Ishikawa (cell line): ENCODE measurements around the gene IL6.

Experiments
- CEBPB ChIP-seq: IDR thresholded peaks from 2 replicates; pipeline ENCODE4 v1.6.1; 2012
- CREB1 ChIP-seq: IDR thresholded peaks from 2 replicates; pipeline ENCODE4 v1.6.1; 2012; ENCODE audit warnings: low read depth
- EGR1 ChIP-seq: IDR thresholded peaks from 2 replicates; pipeline ENCODE4 v1.6.1; 2012
- EP300 ChIP-seq: IDR thresholded peaks from 2 replicates; pipeline ENCODE4 v1.6.1; 2012; ENCODE audit warnings: borderline replicate concordance
- FOXM1 ChIP-seq: IDR thresholded peaks from 2 replicates; pipeline ENCODE4 v1.6.1; 2012; ENCODE audit warnings: low read depth, borderline replicate concordance
- MAX ChIP-seq: IDR thresholded peaks from 2 replicates; pipeline ENCODE4 v1.6.1; 2012
- NFIC ChIP-seq: IDR thresholded peaks from 2 replicates; pipeline ENCODE4 v1.6.1; 2012
- RAD21 ChIP-seq: IDR thresholded peaks from 2 replicates; pipeline ENCODE4 v1.6.1; 2012; ENCODE audit warnings: low read depth
- TAF1 ChIP-seq: IDR thresholded peaks from 2 replicates; pipeline ENCODE4 v1.6.1; 2012; ENCODE audit warnings: low read depth, mild to moderate bottlenecking
- TCF12 ChIP-seq: IDR thresholded peaks from 2 replicates; pipeline ENCODE4 v1.6.1; 2012; ENCODE audit warnings: low read depth
- TEAD4 ChIP-seq: IDR thresholded peaks from 2 replicates; pipeline ENCODE4 v1.6.1; 2012
- USF1 ChIP-seq: IDR thresholded peaks from 2 replicates; pipeline ENCODE4 v1.6.1; 2012
- YY1 ChIP-seq: IDR thresholded peaks from 2 replicates; pipeline ENCODE4 v1.6.1; 2012; ENCODE audit warnings: low read depth
- ZBTB7A ChIP-seq: IDR thresholded peaks from 2 replicates; pipeline ENCODE4 v1.6.1; 2012; ENCODE audit warnings: low read depth
- TF ChIP-seq, protein P1 (sequence below): IDR thresholded peaks from 2 replicates; pipeline ENCODE4 v1.6.1; 2012; ENCODE audit warnings: low read depth, mild to moderate bottlenecking

The IL6 gene

DNA sequence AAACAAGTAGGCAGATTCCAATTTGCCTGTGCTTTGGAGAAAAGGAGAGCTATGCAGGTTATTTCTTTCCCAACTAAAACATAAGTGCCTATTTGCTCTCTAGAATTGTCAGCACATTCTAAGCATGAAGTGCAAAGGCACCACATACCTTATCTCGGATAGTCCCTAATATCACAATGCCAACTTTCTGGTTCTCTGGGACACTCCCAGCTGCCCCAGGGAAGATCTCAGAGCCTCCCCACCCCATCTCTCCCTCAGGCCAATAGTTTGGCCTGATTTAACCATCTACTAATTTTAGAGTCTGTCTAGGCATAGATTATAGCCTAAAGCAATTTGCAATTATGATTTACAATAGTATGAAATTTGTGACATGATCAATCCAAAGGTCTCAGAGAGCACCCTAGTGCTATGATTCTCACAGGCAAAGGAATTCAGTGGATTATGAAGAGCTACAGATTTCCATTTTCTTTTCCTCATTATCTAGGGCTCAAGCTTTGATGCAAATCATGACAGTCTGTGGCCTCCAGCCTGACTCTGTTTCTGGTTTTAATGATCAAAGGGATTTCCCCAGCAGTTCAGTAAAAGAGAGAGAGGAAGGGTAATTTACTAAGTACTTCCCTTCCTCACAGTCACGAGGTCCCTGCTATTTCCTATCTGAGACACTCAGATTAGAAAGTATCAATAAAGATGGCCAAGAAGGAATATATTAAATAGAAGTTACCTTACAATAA is 29.0 kb upstream of the IL6 start:
- TF ChIP-seq TAF1 (no peak), EP300 (no peak), ZBTB7A (no peak), NFIC (no peak), MAX (no peak), CREB1 (no peak), USF1 (no peak)

- TF ChIP-seq CREB1 (no peak), EP300 (no peak), TCF12 (no peak), EGR1 (no peak), RAD21 (no peak), TEAD4 (no peak), FOXM1 (no peak), NFIC (no peak), YY1 (no peak), TAF1 (no peak), USF1 (no peak), CEBPB (no peak), MAX (no peak), ZBTB7A (no peak)
- TF ChIP-seq, protein P1, sequence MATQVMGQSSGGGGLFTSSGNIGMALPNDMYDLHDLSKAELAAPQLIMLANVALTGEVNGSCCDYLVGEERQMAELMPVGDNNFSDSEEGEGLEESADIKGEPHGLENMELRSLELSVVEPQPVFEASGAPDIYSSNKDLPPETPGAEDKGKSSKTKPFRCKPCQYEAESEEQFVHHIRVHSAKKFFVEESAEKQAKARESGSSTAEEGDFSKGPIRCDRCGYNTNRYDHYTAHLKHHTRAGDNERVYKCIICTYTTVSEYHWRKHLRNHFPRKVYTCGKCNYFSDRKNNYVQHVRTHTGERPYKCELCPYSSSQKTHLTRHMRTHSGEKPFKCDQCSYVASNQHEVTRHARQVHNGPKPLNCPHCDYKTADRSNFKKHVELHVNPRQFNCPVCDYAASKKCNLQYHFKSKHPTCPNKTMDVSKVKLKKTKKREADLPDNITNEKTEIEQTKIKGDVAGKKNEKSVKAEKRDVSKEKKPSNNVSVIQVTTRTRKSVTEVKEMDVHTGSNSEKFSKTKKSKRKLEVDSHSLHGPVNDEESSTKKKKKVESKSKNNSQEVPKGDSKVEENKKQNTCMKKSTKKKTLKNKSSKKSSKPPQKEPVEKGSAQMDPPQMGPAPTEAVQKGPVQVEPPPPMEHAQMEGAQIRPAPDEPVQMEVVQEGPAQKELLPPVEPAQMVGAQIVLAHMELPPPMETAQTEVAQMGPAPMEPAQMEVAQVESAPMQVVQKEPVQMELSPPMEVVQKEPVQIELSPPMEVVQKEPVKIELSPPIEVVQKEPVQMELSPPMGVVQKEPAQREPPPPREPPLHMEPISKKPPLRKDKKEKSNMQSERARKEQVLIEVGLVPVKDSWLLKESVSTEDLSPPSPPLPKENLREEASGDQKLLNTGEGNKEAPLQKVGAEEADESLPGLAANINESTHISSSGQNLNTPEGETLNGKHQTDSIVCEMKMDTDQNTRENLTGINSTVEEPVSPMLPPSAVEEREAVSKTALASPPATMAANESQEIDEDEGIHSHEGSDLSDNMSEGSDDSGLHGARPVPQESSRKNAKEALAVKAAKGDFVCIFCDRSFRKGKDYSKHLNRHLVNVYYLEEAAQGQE, result no peak
Measured at GRCh38 chr7:22698767-22699166, 28.2 kb upstream of the IL6 start.

- no peak for TF ChIP-seq FOXM1
- TF ChIP-seq TCF12, result no peak
- no peak for TF ChIP-seq RAD21
- TF ChIP-seq ZBTB7A, result no peak
- TF ChIP-seq CEBPB, result no peak
- TF ChIP-seq, protein P1, result no peak
- no peak for TF ChIP-seq NFIC
- no peak for TF ChIP-seq EP300
- no peak for TF ChIP-seq USF1
- TF ChIP-seq YY1, result no peak
Measured at GRCh38 chr7:22700559-22701002, 26.4 kb upstream of the IL6 start.

- TF ChIP-seq, protein P1, result no peak
- TF ChIP-seq MAX (no peak), CEBPB (no peak), TAF1 (no peak), USF1 (no peak), NFIC (no peak), YY1 (no peak), TEAD4 (no peak), RAD21 (no peak), EGR1 (no peak), TCF12 (no peak), CREB1 (no peak), ZBTB7A (no peak), FOXM1 (no peak), EP300 (no peak)
Measured at GRCh38 chr7:22702516-22702915, 24.5 kb upstream of the IL6 start.
